Measurements from ENCODE around the gene DCAKD. TPM values are rescaled to one million over a fixed set of nuclear protein-coding genes. Genes with fewer than 3 reads are reported as not detected.

Gene DCAKD
- total and polyA plus RNA-seq, 12 donors: 34.9 to 115 (median 62.9) TPM

DNA sequence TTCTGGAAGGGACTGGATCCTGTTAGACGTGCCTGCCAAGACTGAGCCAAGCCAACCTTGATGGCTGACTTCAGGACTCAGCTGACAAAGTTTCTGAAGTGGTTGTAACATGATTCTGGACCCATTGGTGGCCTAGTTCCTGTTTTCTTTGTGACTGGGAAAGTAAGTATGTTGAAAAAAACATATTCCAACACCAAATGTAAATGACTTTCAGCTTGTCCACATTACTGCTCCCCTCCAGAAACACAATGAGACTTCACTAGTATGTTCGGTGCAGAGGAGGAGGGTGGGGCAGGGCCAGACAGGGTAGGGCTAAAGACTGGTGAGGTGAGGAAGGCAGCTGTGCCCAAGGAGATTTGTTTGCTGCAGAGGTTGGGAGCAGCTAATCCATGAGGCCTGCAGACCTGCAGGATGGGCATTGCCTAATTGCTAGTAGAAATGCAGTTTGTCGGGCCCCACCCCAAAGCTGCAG lies 36.1 kb upstream of the DCAKD start:
- WGBS, 4 donors: 52 to 88% (median 77%) methylated on average over 3 of the region's 3 CpGs

GRCh38 chr17:45086865-45087503 lies 35.6 kb upstream of the DCAKD start:
- no peak overlapping the region for H3K4me3 ChIP-seq
- no peaks in the 10 kb centered on the region for H3K9me3 ChIP-seq (replicated peaks in 1 of 3)
- peaks cover 0 to 96% of the 10 kb centered on the region in 2 donors for H3K36me3 ChIP-seq (replicated peaks in 1 of 2)
- no peak for TF ChIP-seq POLR2A (IDR thresholded peaks at IDR 0.05)
- TF ChIP-seq, protein P1, sequence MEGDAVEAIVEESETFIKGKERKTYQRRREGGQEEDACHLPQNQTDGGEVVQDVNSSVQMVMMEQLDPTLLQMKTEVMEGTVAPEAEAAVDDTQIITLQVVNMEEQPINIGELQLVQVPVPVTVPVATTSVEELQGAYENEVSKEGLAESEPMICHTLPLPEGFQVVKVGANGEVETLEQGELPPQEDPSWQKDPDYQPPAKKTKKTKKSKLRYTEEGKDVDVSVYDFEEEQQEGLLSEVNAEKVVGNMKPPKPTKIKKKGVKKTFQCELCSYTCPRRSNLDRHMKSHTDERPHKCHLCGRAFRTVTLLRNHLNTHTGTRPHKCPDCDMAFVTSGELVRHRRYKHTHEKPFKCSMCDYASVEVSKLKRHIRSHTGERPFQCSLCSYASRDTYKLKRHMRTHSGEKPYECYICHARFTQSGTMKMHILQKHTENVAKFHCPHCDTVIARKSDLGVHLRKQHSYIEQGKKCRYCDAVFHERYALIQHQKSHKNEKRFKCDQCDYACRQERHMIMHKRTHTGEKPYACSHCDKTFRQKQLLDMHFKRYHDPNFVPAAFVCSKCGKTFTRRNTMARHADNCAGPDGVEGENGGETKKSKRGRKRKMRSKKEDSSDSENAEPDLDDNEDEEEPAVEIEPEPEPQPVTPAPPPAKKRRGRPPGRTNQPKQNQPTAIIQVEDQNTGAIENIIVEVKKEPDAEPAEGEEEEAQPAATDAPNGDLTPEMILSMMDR (IDR thresholded peaks at IDR 0.05): no peak
- intact Hi-C loops (cut with DNase I): no loop called here
- H3K27me3 ChIP-seq: no peaks in the 10 kb centered on the region
- H3K27ac ChIP-seq: no peak overlapping the region
- no peak for DNase-seq
- WGBS, 4 donors: 90 to 94% (median 92%) methylated on average over 6 of the region's 6 CpGs
- peaks cover 4 to 14% of the 10 kb centered on the region in 2 donors for H3K4me1 ChIP-seq (replicated peaks in 1 of 2)

More for the DNA sequence above, 36.1 kb upstream of the DCAKD start:
- peaks cover 0 to 95% of the 10 kb centered on the region in 2 donors for H3K36me3 ChIP-seq (replicated peaks in 1 of 2)
- H3K9me3 ChIP-seq (replicated peaks in 1 of 3): no peaks in the 10 kb centered on the region
- H3K27ac ChIP-seq: no peak overlapping the region
- H3K27me3 ChIP-seq: no peaks in the 10 kb centered on the region
- no peak for DNase-seq
- H3K4me1 ChIP-seq (replicated peaks in 1 of 2): peaks cover 9 to 19% of the 10 kb centered on the region in 2 donors
- intact Hi-C loops (cut with DNase I): no loop called here
- no peak overlapping the region for H3K4me3 ChIP-seq
- TF ChIP-seq, protein P1 (IDR thresholded peaks at IDR 0.05): no peak
- TF ChIP-seq POLR2A (IDR thresholded peaks at IDR 0.05): no peak

DNA sequence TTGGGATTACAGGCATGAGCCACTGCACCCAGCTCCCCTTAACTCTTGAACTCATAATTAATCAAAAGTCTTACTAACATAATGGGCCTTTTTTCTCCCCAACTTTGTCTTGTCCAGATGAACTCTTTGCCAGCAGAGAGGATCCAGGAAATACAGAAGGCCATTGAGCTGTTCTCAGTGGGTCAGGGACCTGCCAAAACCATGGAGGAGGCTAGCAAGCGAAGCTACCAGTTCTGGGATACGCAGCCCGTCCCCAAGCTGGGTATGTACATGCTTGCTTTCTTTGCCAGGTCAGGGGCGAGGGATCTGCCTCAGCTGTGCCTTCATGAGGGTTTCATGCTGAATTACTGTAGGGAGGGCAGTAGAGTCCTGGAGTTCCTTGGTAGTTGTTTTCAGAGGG lies 35.0 kb upstream of the DCAKD start:
- TF ChIP-seq, protein P1 (IDR thresholded peaks at IDR 0.05): no peak
- TF ChIP-seq POLR2A (IDR thresholded peaks at IDR 0.05): no peak
- no peak for DNase-seq
- Histone ChIP-seq H3K9me3 (replicated peaks in 1 of 3) (no peaks in the 10 kb centered on the region), H3K4me3 (no peak overlapping the region), H3K27ac (no peak overlapping the region), H3K4me1 (replicated peaks in 1 of 2) (peaks cover 0 to 8% of the 10 kb centered on the region in 2 donors), H3K27me3 (no peaks in the 10 kb centered on the region), H3K36me3 (replicated peaks in 1 of 2) (peaks cover 0 to 96% of the 10 kb centered on the region in 2 donors)
- intact Hi-C loops (cut with DNase I): no loop called here
- 94 to 98% (median 97%) methylated on average over 3 to 4 of the region's 4 CpGs for WGBS, 4 donors

DNA sequence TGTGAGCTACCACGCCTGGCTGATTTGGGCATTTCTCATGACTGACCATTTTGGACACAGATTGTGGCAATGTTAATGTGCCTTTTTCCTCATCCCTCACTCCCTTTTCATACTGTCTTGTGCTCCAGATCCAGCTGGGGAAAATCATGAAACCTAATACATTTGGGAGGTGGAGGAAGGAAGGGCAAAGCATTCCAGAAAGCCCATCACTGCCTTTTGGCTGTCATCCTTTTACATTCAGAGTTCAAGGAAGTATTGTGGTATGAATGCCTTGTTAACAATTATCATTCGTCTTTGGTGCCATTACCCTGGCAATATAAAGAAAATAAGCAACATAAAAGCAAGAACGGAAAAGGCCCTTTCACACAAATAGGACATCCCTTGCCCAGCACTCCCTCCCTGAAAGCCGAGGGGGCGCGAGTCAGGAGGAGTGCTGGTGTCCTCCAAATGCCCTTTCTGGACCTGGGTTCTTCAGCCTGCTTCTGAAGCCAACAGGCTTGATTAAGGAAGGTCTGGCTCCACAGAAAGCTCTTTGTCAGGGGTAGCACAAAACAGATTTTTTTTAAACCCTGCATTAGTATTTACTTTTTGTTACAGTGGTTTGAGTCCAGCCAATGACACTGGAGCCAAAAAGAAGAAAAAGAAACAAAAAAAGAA lies 29.7 kb upstream of the DCAKD start:
- H3K27ac ChIP-seq: no peak overlapping the region
- peaks cover 0 to 47% of the 10 kb centered on the region in 2 donors for H3K36me3 ChIP-seq (replicated peaks in 1 of 2)
- TF ChIP-seq, protein P1 (IDR thresholded peaks at IDR 0.05): no peak
- no peak for TF ChIP-seq POLR2A (IDR thresholded peaks at IDR 0.05)
- H3K9me3 ChIP-seq (replicated peaks in 1 of 3): no peaks in the 10 kb centered on the region
- DNase-seq: no peak
- intact Hi-C loops (cut with DNase I): no loop called here
- peaks cover 5 to 15% of the 10 kb centered on the region in 2 donors for H3K4me1 ChIP-seq (replicated peaks in 1 of 2)
- H3K4me3 ChIP-seq: no peak overlapping the region
- H3K27me3 ChIP-seq: no peaks in the 10 kb centered on the region
- 86 to 93% (median 92%) methylated on average over 6 of the region's 6 CpGs for WGBS, 4 donors

Measured in adrenal gland (tissue), 12 donors.